BE2C (cell line): ENCODE data around the gene XKR8.

Experiments used
- DNase-seq: peaks from one replicate; pipeline ENCODE4 v3.0.0-alpha.2; 2020
- H3K27me3 ChIP-seq: fragments of 250-450 bp; sonication (Bioruptor Pico); 2 replicates; pipeline ENCODE4 v1.5.1; 2020; ENCODE audit warnings: mild to moderate bottlenecking
- H3K36me3 ChIP-seq: fragments of 250-450 bp; sonication (Bioruptor Pico); 2 replicates; pipeline ENCODE4 v1.5.1; 2020; ENCODE audit warnings: mild to moderate bottlenecking
- H3K4me1 ChIP-seq: fragments of 250-450 bp; sonication (Bioruptor Pico); 2 replicates; pipeline ENCODE4 v1.5.1; 2020
- H3K4me3 ChIP-seq: 2 replicates; pipeline ENCODE4 v1.5.1; 2011; ENCODE audit warnings: low read depth, low read length
- H3K9me3 ChIP-seq: fragments of 250-450 bp; sonication (Bioruptor Pico); 2 replicates; pipeline ENCODE4 v1.5.1; 2020
- TF ChIP-seq, protein P1 (sequence below): IDR thresholded peaks from 2 replicates; pipeline ENCODE4 v1.5.1; 2012; ENCODE audit warnings: mild to moderate bottlenecking, low read depth, low read length

Gene XKR8

GRCh38 chr1:27958513-27958912 is 1.3 kb upstream of the XKR8 start:
- no peaks in the 10 kb centered on the region for H3K9me3 ChIP-seq
- TF ChIP-seq, protein P1, sequence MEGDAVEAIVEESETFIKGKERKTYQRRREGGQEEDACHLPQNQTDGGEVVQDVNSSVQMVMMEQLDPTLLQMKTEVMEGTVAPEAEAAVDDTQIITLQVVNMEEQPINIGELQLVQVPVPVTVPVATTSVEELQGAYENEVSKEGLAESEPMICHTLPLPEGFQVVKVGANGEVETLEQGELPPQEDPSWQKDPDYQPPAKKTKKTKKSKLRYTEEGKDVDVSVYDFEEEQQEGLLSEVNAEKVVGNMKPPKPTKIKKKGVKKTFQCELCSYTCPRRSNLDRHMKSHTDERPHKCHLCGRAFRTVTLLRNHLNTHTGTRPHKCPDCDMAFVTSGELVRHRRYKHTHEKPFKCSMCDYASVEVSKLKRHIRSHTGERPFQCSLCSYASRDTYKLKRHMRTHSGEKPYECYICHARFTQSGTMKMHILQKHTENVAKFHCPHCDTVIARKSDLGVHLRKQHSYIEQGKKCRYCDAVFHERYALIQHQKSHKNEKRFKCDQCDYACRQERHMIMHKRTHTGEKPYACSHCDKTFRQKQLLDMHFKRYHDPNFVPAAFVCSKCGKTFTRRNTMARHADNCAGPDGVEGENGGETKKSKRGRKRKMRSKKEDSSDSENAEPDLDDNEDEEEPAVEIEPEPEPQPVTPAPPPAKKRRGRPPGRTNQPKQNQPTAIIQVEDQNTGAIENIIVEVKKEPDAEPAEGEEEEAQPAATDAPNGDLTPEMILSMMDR = no peak
- no peaks in the 10 kb centered on the region for H3K36me3 ChIP-seq
- H3K27me3 ChIP-seq = no peaks in the 10 kb centered on the region
- no peak for DNase-seq
- no peak overlapping the region for H3K4me3 ChIP-seq
- H3K4me1 ChIP-seq = no peaks in the 10 kb centered on the region

GRCh38 chr1:27960762-27961645 is 1.2 kb downstream of the XKR8 start:
- DNase-seq = no peak
- Histone ChIP-seq H3K9me3 (no peaks in the 10 kb centered on the region), H3K36me3 (no peaks in the 10 kb centered on the region), H3K4me3 (no peak overlapping the region), H3K27me3 (no peaks in the 10 kb centered on the region), H3K4me1 (no peaks in the 10 kb centered on the region)
- TF ChIP-seq, protein P1 = no peak

DNA sequence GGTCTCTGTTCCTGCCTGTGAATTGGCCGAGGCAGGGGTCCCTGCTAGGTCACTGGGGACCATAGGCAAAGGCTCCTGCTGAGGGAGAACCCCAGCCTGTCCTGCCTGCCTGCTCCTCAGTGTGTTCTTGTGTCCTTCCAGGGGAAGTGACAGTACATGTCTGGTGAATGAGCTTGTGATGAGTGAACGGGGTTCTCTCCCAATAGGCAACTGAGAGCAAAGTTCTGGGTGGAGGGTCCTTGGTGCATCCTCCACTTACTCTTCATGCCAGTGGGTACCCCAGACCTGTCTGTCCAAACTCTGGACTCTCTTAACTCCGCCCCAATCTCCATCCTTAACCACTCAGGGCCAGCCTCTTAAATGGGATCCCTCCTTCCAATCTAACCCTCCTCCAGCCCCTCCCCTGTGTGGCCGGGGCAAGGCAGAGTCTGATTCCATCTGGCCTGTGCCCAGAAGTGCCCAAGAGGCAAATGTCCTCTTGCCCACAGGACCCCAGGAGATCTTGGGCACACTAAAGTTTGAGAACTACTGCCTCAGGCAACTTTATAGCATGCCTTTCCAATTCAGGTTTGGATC is 2.0 kb downstream of the XKR8 start:
- Histone ChIP-seq H3K9me3 (no peaks in the 10 kb centered on the region), H3K27me3 (no peaks in the 10 kb centered on the region), H3K4me1 (no peaks in the 10 kb centered on the region), H3K4me3 (no peak overlapping the region), H3K36me3 (no peaks in the 10 kb centered on the region)
- no peak for DNase-seq
- TF ChIP-seq, protein P1 = no peak

DNA sequence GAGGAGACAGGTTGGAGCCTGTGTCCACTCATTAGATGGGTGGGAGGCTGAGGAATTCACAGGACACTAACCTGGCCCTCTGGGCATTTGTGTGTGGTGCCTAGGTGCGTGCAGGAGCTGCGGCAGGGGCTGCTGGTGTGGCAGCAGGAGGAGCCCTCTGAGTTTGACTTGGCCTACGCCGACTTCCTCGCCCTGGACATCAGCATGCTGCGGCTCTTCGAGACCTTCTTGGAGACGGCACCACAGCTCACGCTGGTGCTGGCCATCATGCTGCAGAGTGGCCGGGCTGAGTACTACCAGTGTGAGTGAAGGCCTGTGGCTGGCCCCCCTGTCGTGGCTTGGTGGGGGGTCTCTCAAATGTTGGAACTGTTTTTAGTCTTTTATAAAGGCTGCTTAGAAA is 3.6 kb downstream of the XKR8 start:
- H3K4me3 ChIP-seq = no peak overlapping the region
- no peaks in the 10 kb centered on the region for H3K36me3 ChIP-seq
- H3K27me3 ChIP-seq = no peaks in the 10 kb centered on the region
- TF ChIP-seq, protein P1 = no peak
- no peak for DNase-seq
- no peaks in the 10 kb centered on the region for H3K4me1 ChIP-seq
- H3K9me3 ChIP-seq = no peaks in the 10 kb centered on the region

GRCh38 chr1:27966402-27967105 is 6.8 kb downstream of the XKR8 start:
- no peaks in the 10 kb centered on the region for H3K9me3 ChIP-seq
- no peaks in the 10 kb centered on the region for H3K36me3 ChIP-seq
- TF ChIP-seq, protein P1 = no peak
- H3K27me3 ChIP-seq = no peaks in the 10 kb centered on the region
- no peak overlapping the region for H3K4me3 ChIP-seq
- DNase-seq = no peak
- no peaks in the 10 kb centered on the region for H3K4me1 ChIP-seq
